ENCODE data around the gene KRTAP3-2. TPM values are rescaled to one million over a fixed set of nuclear protein-coding genes. Genes with fewer than 3 reads are reported as not detected.

Gene KRTAP3-2
- total RNA-seq, 1 donor from 2014 or later: not detected

- Mint-ChIP-seq H3K27ac (no peak overlapping the region), H3K36me3 (no peaks in the 10 kb centered on the region), H3K9me3 (no peaks in the 10 kb centered on the region), H3K4me3 (no peak overlapping the region), H3K4me1 (ENCODE audit: unreplicated experiment) (peaks cover 18% of the 10 kb centered on the region), H3K27me3 (no peaks in the 10 kb centered on the region)
- no peak for DNase-seq (ENCODE audit: extremely low spot score, unreplicated experiment)
- TF ChIP-seq, protein P1, sequence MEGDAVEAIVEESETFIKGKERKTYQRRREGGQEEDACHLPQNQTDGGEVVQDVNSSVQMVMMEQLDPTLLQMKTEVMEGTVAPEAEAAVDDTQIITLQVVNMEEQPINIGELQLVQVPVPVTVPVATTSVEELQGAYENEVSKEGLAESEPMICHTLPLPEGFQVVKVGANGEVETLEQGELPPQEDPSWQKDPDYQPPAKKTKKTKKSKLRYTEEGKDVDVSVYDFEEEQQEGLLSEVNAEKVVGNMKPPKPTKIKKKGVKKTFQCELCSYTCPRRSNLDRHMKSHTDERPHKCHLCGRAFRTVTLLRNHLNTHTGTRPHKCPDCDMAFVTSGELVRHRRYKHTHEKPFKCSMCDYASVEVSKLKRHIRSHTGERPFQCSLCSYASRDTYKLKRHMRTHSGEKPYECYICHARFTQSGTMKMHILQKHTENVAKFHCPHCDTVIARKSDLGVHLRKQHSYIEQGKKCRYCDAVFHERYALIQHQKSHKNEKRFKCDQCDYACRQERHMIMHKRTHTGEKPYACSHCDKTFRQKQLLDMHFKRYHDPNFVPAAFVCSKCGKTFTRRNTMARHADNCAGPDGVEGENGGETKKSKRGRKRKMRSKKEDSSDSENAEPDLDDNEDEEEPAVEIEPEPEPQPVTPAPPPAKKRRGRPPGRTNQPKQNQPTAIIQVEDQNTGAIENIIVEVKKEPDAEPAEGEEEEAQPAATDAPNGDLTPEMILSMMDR (conservative IDR thresholded peaks at IDR 0.05): no peak
These were observed 12.8 kb upstream of the KRTAP3-2 start for GRCh38 chr17:41012326-41013120.

DNA sequence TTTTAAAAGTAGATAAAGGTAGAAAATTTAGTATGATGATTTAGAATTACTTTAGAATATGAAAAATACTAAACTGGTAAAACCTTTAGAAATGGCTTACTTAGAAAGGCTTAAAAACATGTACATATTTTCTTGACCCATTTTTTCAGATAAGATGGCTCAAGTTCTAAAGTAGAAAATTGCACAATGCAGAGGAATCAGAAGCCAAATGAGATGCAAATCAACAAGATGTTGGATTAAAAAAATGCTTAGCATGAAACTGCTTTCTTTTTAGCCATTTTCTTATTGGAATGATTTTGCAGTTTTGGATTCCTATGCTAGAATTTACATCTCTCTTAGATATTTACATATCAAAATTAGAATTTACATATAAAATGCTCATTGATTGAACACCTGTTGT lies 10.7 kb upstream of the KRTAP3-2 start:
- no peaks in the 10 kb centered on the region for H3K9me3 Mint-ChIP-seq
- H3K4me1 Mint-ChIP-seq (ENCODE audit: unreplicated experiment): peaks cover 21% of the 10 kb centered on the region
- TF ChIP-seq, protein P1 (conservative IDR thresholded peaks at IDR 0.05): no peak
- no peaks in the 10 kb centered on the region for H3K27me3 Mint-ChIP-seq
- H3K36me3 Mint-ChIP-seq: no peaks in the 10 kb centered on the region
- H3K27ac Mint-ChIP-seq: no peak overlapping the region
- DNase-seq (ENCODE audit: extremely low spot score, unreplicated experiment): no peak
- no peak overlapping the region for H3K4me3 Mint-ChIP-seq

GRCh38 chr17:41009936-41010335 lies 10.2 kb upstream of the KRTAP3-2 start:
- TF ChIP-seq, protein P1 (conservative IDR thresholded peaks at IDR 0.05): no peak
- Mint-ChIP-seq H3K4me1 (ENCODE audit: unreplicated experiment) (peaks cover 21% of the 10 kb centered on the region), H3K36me3 (no peaks in the 10 kb centered on the region), H3K4me3 (no peak overlapping the region), H3K9me3 (no peaks in the 10 kb centered on the region), H3K27ac (no peak overlapping the region), H3K27me3 (no peaks in the 10 kb centered on the region)
- DNase-seq (ENCODE audit: extremely low spot score, unreplicated experiment): no peak

GRCh38 chr17:41009301-41009760 lies 9.6 kb upstream of the KRTAP3-2 start:
- TF ChIP-seq, protein P1 (conservative IDR thresholded peaks at IDR 0.05): no peak
- no peaks in the 10 kb centered on the region for H3K36me3 Mint-ChIP-seq
- peak overlapping the region; percentile 38 for H3K27ac Mint-ChIP-seq
- H3K4me1 Mint-ChIP-seq (ENCODE audit: unreplicated experiment): peaks cover 21% of the 10 kb centered on the region
- DNase-seq (ENCODE audit: extremely low spot score, unreplicated experiment): no peak
- H3K4me3 Mint-ChIP-seq: no peak overlapping the region
- H3K9me3 Mint-ChIP-seq: no peaks in the 10 kb centered on the region
- no peaks in the 10 kb centered on the region for H3K27me3 Mint-ChIP-seq

DNA sequence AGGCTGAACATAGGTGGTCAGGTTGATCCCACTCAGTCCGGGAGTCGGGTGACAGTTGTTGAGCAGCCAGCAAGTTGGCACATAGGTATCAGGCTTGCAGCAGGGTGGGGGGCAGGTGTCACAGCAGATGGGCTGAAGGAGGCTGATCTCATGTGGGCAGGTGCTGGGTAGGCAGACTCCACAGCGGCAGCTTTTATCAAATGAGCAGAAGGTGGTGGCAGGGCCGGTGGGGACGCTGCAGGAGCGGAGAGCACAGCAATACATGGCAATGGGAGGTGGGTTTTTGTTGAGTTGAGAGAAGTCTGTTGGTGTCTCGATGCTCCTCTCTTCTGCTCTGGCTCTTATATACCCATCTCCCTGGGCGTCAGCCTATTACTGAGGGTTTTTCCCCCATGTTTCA lies 9.1 kb upstream of the KRTAP3-2 start, which contains the start of gene KRTAP3-1:
TSS of gene KRTAP3-1 (minus strand) at position 318 of the 400 bp plus-strand sequence. CDS start at position 264, 54 bp downstream.
- H3K36me3 Mint-ChIP-seq: no peaks in the 10 kb centered on the region
- no peaks in the 10 kb centered on the region for H3K27me3 Mint-ChIP-seq
- peaks cover 21% of the 10 kb centered on the region for H3K4me1 Mint-ChIP-seq (ENCODE audit: unreplicated experiment)

More for the DNA sequence above, 9.1 kb upstream of the KRTAP3-2 start, which contains the start of gene KRTAP3-1:
- Mint-ChIP-seq H3K27ac (peak within 1 kb of the TSS; percentile 38), H3K9me3 (no peaks in the 10 kb centered on the region), H3K4me3 (no peak within 1 kb of the TSS)
- no peak for DNase-seq (ENCODE audit: extremely low spot score, unreplicated experiment)
- TF ChIP-seq, protein P1 (conservative IDR thresholded peaks at IDR 0.05): no peak

Data from type B pancreatic cell (in vitro differentiated cells).